ENCODE results near the gene HELB. TPM values are rescaled to one million over a fixed set of nuclear protein-coding genes. Genes with fewer than 3 reads are reported as not detected.

Gene HELB
- total and polyA plus RNA-seq, 2 of the 8 experiments (the other 6 are each of a cell fraction or from before 2014, with no cell fraction given): 1.8 to 7.6 TPM

- TF ChIP-seq BCL11A (IDR thresholded peaks at IDR 0.05; ENCODE audit: low read depth in 2 of 2, low read length in 2 of 2): no peak
- TF ChIP-seq POLR2A (IDR thresholded peaks at IDR 0.05; ENCODE audit: control extremely low read depth in 1 of 2, low read depth in 2 of 2, low read length in 2 of 2): no peak
- no peak for TF ChIP-seq POLR2AphosphoS5 (IDR thresholded peaks at IDR 0.05; ENCODE audit: low read depth, low read length)
Measured at GRCh38 chr12:66345956-66346355, 43.7 kb downstream of the HELB start (continued).
